RWPE1 (cell line): ENCODE results near the gene DNAI4.
A peak's percentile ranks its signal among the peaks of the same experiment; 100 is the strongest.

Experiments
- CTCF ChIA-PET: fragments of 350-600 bp; sonication (Branson Sonifier 250); formaldehyde crosslinking; extraction: SDS; loops from one replicate; lab custom pipeline; 2021; lab: Yijun Ruan, JAX
- POLR2A ChIA-PET: fragments of 400-600 bp; formaldehyde crosslinking; extraction: SDS; loops from one replicate; lab custom pipeline; 2020; ENCODE audit warnings: antibody characterized with exemption; ENCODE audit not compliant: low non-redundant PET; lab: Yijun Ruan, JAX
- DNase-seq: peaks from one replicate; pipeline ENCODE4 v3.0.0; 2012; ENCODE audit warnings: low spot score
- H3K27ac ChIP-seq: fragments of 450-650 bp; 2 replicates; pipeline ENCODE4 v1.5.1; 2017
- TF ChIP-seq, protein P1 (sequence below): fragments of 450-650 bp; conservative IDR thresholded peaks from 2 replicates; pipeline ENCODE4 v1.5.1; 2017; ENCODE audit warnings: low read depth, mild to moderate bottlenecking

The DNAI4 gene

GRCh38 chr1:66937529-66938234 lies 13.0 kb upstream of the DNAI4 start:
- ChIA-PET POLR2A (interaction anchor here (0.7 kb wide), 1 partner anchor 11 kb away, joined by 5 read pairs; no protein-coding TSS in a partner anchor), CTCF (interaction anchor here (0.6 to 0.9 kb wide), 3 partner anchors 9 to 315 kb away, joined by 3 read pairs; no protein-coding TSS in a partner anchor)
- peak overlapping the region; percentile 58 for H3K27ac ChIP-seq
- TF ChIP-seq, protein P1, sequence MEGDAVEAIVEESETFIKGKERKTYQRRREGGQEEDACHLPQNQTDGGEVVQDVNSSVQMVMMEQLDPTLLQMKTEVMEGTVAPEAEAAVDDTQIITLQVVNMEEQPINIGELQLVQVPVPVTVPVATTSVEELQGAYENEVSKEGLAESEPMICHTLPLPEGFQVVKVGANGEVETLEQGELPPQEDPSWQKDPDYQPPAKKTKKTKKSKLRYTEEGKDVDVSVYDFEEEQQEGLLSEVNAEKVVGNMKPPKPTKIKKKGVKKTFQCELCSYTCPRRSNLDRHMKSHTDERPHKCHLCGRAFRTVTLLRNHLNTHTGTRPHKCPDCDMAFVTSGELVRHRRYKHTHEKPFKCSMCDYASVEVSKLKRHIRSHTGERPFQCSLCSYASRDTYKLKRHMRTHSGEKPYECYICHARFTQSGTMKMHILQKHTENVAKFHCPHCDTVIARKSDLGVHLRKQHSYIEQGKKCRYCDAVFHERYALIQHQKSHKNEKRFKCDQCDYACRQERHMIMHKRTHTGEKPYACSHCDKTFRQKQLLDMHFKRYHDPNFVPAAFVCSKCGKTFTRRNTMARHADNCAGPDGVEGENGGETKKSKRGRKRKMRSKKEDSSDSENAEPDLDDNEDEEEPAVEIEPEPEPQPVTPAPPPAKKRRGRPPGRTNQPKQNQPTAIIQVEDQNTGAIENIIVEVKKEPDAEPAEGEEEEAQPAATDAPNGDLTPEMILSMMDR, result no peak
- no peak for DNase-seq

DNA sequence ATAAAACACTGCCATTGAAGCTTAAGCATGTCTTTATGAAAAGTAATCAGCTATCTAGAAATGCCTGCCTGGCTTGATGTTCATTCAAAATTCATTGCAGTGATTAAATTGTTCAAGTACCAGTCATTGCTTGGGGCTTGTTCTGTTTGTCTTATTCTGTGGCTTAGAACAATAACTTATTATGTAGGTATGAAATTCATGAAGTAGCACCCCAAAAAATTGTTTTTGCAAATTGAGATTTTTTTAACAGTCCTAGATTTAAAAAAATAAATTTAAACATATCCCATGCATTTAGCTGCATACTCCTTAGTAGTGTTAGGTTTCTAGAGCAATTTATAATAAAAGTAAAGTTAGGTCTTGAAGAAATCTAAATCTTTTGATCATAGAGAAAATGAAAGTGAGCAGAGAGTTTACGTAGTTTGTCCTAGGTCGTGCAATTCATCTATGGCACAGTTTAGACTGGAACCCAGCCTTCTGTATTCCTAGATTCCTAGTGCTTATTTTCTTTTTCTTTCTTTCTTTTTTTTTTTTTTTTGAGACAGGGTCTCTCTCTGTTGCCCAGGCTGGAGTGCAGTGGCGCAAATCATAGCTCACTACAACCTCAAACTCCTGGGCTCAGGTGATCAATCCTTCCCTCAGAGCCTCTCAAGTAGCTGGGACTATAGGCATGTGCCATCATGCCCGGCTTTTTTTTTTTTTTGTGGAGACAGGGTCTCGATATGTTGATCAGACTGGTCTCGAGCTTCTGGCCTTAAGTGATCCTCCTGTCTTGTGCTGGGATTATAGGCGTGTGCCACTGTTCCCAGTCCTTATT lies 9.4 kb upstream of the DNAI4 start:
- CTCF ChIA-PET, result interaction anchor here (0.6 kb wide), 1 partner anchor 13 kb away, joined by 3 read pairs; no protein-coding TSS in a partner anchor
- POLR2A ChIA-PET, result no interaction called here
- no peak for DNase-seq
- TF ChIP-seq, protein P1, result no peak
- peak overlapping the region; percentile 54 for H3K27ac ChIP-seq

DNA sequence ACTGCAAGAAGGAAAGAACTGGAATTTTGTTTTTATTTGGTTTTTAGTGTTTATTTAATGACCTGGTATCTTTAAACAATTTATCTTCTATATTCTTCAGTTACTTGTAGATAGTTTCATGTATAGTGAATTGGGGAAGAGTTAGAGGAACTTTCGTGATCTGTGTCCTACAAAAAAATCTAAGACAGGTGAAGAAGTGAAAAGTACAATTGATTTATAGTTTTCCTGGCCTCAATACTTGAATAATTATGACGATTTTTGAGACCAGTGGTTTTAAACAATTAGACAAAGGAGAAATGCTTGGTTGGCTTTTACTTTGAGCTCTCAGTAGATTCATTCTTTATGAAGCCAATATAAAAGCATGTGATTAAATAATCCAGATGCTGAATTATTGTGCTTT lies 7.6 kb upstream of the DNAI4 start:
- no peak for DNase-seq
- H3K27ac ChIP-seq, result no peak overlapping the region
- TF ChIP-seq, protein P1, result no peak
- ChIA-PET CTCF (no interaction called here), POLR2A (no interaction called here)

GRCh38 chr1:66931590-66931989 lies 6.9 kb upstream of the DNAI4 start:
- ChIA-PET CTCF (no interaction called here), POLR2A (no interaction called here)
- no peak overlapping the region for H3K27ac ChIP-seq
- TF ChIP-seq, protein P1, result no peak
- DNase-seq, result no peak

DNA sequence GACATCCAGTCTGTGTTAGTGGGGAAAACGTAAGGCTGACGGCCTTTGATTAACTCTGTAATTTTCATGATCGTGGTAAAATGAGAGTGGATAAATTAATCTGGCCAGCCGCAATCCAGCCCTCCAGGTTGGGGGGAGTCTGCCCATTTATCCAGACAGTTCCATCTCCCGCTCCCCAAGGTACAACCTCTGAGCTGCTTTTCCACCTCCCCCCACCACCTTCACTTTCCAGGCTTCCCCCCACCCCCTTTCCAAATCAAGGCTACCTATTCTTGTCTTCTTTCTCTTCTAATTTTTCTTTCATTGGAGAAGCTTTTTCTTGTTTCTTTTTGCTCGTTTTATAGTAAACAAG lies 6.1 kb upstream of the DNAI4 start:
- TF ChIP-seq, protein P1, result no peak
- CTCF ChIA-PET, result interaction anchor here (0.6 kb wide), 1 partner anchor 12 kb away, joined by 4 read pairs; no protein-coding TSS in a partner anchor
- POLR2A ChIA-PET, result interaction anchor here (1.1 kb wide), 1 partner anchor 9 kb away, joined by 3 read pairs; no protein-coding TSS in a partner anchor
- H3K27ac ChIP-seq, result peak overlapping the region; percentile 97
- no peak for DNase-seq
